Fibroblast of the aortic adventitia (primary cell): Measurements from ENCODE around the gene SLC17A3. TPM values are rescaled to one million over a fixed set of nuclear protein-coding genes. Genes with fewer than 3 reads are reported as not detected.

Experiments used
- DNase-seq: peaks from one replicate; pipeline ENCODE4 v3.0.0-alpha.2; 2010; ENCODE audit warnings: low read depth
- H3K4me3 ChIP-seq: 2 replicates; pipeline ENCODE4 v1.5.1; 2011; ENCODE audit warnings: low read depth, mild to moderate bottlenecking, control low read depth, low read length, moderate library complexity
- CTCF ChIP-seq: IDR thresholded peaks from 2 replicates; pipeline ENCODE4 v1.5.1; 2011; ENCODE audit warnings: mild to moderate bottlenecking, low read length, control low read depth, inconsistent platforms; ENCODE audit not compliant: insufficient read depth
- total RNA-seq: library from RNA; depleted of rRNA; stranded (reverse); fragments of >200 nt; gene quantifications from 2 replicates; pipeline ENCODE4 v1.2.3, GENCODE V29; 2012; ENCODE audit warnings: low replicate concordance

Gene SLC17A3
- total RNA-seq, 1 donor: not detected

- TF ChIP-seq CTCF: no peak
- no peak overlapping the region for H3K4me3 ChIP-seq
- DNase-seq: no peak
Measured at GRCh38 chr6:25815194-25815593, 58.8 kb downstream of the SLC17A3 start.

- no peak for DNase-seq
- no peak overlapping the region for H3K4me3 ChIP-seq
- TF ChIP-seq CTCF: no peak
Measured at GRCh38 chr6:25804804-25805203, 69.2 kb downstream of the SLC17A3 start.

GRCh38 chr6:25801436-25801835 lies 72.6 kb downstream of the SLC17A3 start:
- DNase-seq: no peak
- TF ChIP-seq CTCF: no peak
- H3K4me3 ChIP-seq: no peak overlapping the region

Other genes starting within 250 kb of the SLC17A3 start
- not detected in 2 replicates for gene SCGN, start 222.0 kb downstream of the SLC17A3 start, total RNA-seq
- gene SLC17A4, start 119.5 kb downstream of the SLC17A3 start, total RNA-seq: not detected in 2 replicates
- gene SLC17A1, start 42.2 kb downstream of the SLC17A3 start, total RNA-seq: not detected in 2 replicates
- 0.09 TPM in 1 of 2 replicates, not detected in the other for gene SLC17A2, start 56.4 kb upstream of the SLC17A3 start, total RNA-seq
- 12.0 and 35.3 TPM in 2 replicates for gene TRIM38, start 88.6 kb upstream of the SLC17A3 start, total RNA-seq
- gene HFE, start 213.2 kb upstream of the SLC17A3 start, total RNA-seq: 7.4 and 9.0 TPM in 2 replicates